ENCODE measurements around the gene B9D1. TPM values are rescaled to one million over a fixed set of nuclear protein-coding genes. Genes with fewer than 3 reads are reported as not detected.

Gene B9D1
- total RNA-seq, 2 donors from 2014 or later, result 10.4 to 53.4 TPM

GRCh38 chr17:19365499-19365817, 2.9 kb upstream of the B9D1 start:
- no peak for TF ChIP-seq CTCF (IDR thresholded peaks at IDR 0.05)
- no peak for TF ChIP-seq POLR2A (IDR thresholded peaks at IDR 0.05)
- intact Hi-C loops (cut with DNase I), result loop anchor here (5.0 kb wide), 1 partner anchor 82 kb away; no protein-coding TSS in a partner anchor
- WGBS, 2 donors, result 92 to 94% methylated on average over 3 to 4 of the region's 4 CpGs

GRCh38 chr17:19364699-19365498, 2.4 kb upstream of the B9D1 start:
- DNase-seq (no peak), ATAC-seq (no peak)
- H3K27me3 ChIP-seq, result no peaks in the 10 kb centered on the region
- H3K4me3 ChIP-seq, result no peak overlapping the region
- intact Hi-C loops (cut with DNase I), result loop anchor here (5.0 kb wide), 1 partner anchor 82 kb away; no protein-coding TSS in a partner anchor
- TF ChIP-seq CTCF (IDR thresholded peaks at IDR 0.05), result no peak
- no peak for TF ChIP-seq POLR2A (IDR thresholded peaks at IDR 0.05)
- H3K4me1 ChIP-seq, result peaks cover 26% of the 10 kb centered on the region
- H3K27ac ChIP-seq, result no peak overlapping the region
- no peaks in the 10 kb centered on the region for H3K9me3 ChIP-seq
- 45 to 65% methylated on average over 4 to 14 of the region's 14 CpGs for WGBS, 2 donors
- H3K36me3 ChIP-seq (replicated peaks in 1 of 2; ENCODE audit: insufficient read depth in 1 of 2, low read depth in 2 of 2), result no peaks in the 10 kb centered on the region

More at GRCh38 chr17:19365499-19365817, 2.9 kb upstream of the B9D1 start:
- Histone ChIP-seq H3K4me3 (no peak overlapping the region), H3K9me3 (no peaks in the 10 kb centered on the region), H3K27ac (no peak overlapping the region), H3K27me3 (no peaks in the 10 kb centered on the region), H3K4me1 (peaks cover 26% of the 10 kb centered on the region), H3K36me3 (replicated peaks in 1 of 2; ENCODE audit: insufficient read depth in 1 of 2, low read depth in 2 of 2) (no peaks in the 10 kb centered on the region)
- ATAC-seq (no peak), DNase-seq (no peak)

GRCh38 chr17:19363460-19364035, 1.0 kb upstream of the B9D1 start:
- H3K4me3 ChIP-seq, result no peak overlapping the region
- H3K36me3 ChIP-seq (replicated peaks in 1 of 2; ENCODE audit: insufficient read depth in 1 of 2, low read depth in 2 of 2), result no peaks in the 10 kb centered on the region
- H3K27ac ChIP-seq, result no peak overlapping the region
- no peak for ATAC-seq
- no peaks in the 10 kb centered on the region for H3K9me3 ChIP-seq
- TF ChIP-seq CTCF (IDR thresholded peaks at IDR 0.05) (no peak), POLR2A (IDR thresholded peaks at IDR 0.05) (no peak)
- H3K27me3 ChIP-seq, result no peaks in the 10 kb centered on the region
- DNase-seq, result no peak
- 48 to 77% methylated on average over 3 to 6 of the region's 6 CpGs for WGBS, 2 donors
- peaks cover 26% of the 10 kb centered on the region for H3K4me1 ChIP-seq
- intact Hi-C loops (cut with DNase I), result no loop called here

- Histone ChIP-seq H3K4me1 (peaks cover 26% of the 10 kb centered on the region), H3K9me3 (no peaks in the 10 kb centered on the region), H3K27me3 (no peaks in the 10 kb centered on the region), H3K27ac (peak overlapping the region; percentile 53 to 87 (median 86)), H3K36me3 (replicated peaks in 1 of 2; ENCODE audit: insufficient read depth in 1 of 2, low read depth in 2 of 2) (no peaks in the 10 kb centered on the region), H3K4me3 (peak overlapping the region in 1 of 2 donors; percentile 46)
- DNase-seq, result no peak
- intact Hi-C loops (cut with DNase I), result no loop called here
- TF ChIP-seq POLR2A (IDR thresholded peaks at IDR 0.05) (no peak), CTCF (IDR thresholded peaks at IDR 0.05) (no peak)
- 18 to 20% methylated on average over 4 to 14 of the region's 14 CpGs for WGBS, 2 donors
- ATAC-seq, result no peak
Measured at GRCh38 chr17:19363114-19363438, 553 bp upstream of the B9D1 start.

- DNase-seq, result no peak
- 9 to 11% methylated on average over 8 to 16 of the region's 16 CpGs for WGBS, 2 donors
- H3K36me3 ChIP-seq (replicated peaks in 1 of 2; ENCODE audit: insufficient read depth in 1 of 2, low read depth in 2 of 2), result no peaks in the 10 kb centered on the region
- TF ChIP-seq POLR2A (IDR thresholded peaks at IDR 0.05), result peak in 1 of 3 donors; percentile 26
- TF ChIP-seq CTCF (IDR thresholded peaks at IDR 0.05), result no peak
- intact Hi-C loops (cut with DNase I), result no loop called here
- peak overlapping the region; percentile 40 to 87 (median 86) for H3K27ac ChIP-seq
- no peaks in the 10 kb centered on the region for H3K9me3 ChIP-seq
- ATAC-seq, result no peak
- H3K27me3 ChIP-seq, result no peaks in the 10 kb centered on the region
- peaks cover 26% of the 10 kb centered on the region for H3K4me1 ChIP-seq
- H3K4me3 ChIP-seq, result peak overlapping the region; percentile 41 to 46
Measured at GRCh38 chr17:19361944-19362276, 613 bp downstream of the B9D1 start.
